Stimulated activated CD4-positive, alpha-beta T cell treated with anti-CD3 and anti-CD28 coated beads, Interleukin-2, amount 100 ng/mL, for 4 hours (primary cell): ENCODE results near the gene NUMBL.
"Not testable (repeated sequence)": the region's sequence is repeated elsewhere in the genome, so short reads cannot be mapped to it uniquely, and the experiment has no call there.

Experiments used
- DNase-seq: peaks from one replicate; pipeline ENCODE4 v3.0.0-alpha.2; 2020; ENCODE audit warnings: low read depth

Gene NUMBL

GRCh38 chr19:40690050-40690692 lies at the start of gene NUMBL:
Gene NUMBL (minus strand): TSS chr19:40690651. CDS start chr19:40690483, 168 bp downstream.
- DNase-seq: no peak

- DNase-seq: no peak
Observed at GRCh38 chr19:40739030-40739839, 48.8 kb upstream of the NUMBL start.

- DNase-seq: no peak
Observed at GRCh38 chr19:40737102-40737644, 46.7 kb upstream of the NUMBL start.

- no peak for DNase-seq
Observed at GRCh38 chr19:40736661-40737060, 46.2 kb upstream of the NUMBL start.

GRCh38 chr19:40735013-40735771 lies 44.7 kb upstream of the NUMBL start:
- no peak for DNase-seq

GRCh38 chr19:40733149-40733548 lies 42.7 kb upstream of the NUMBL start:
- no peak for DNase-seq

GRCh38 chr19:40732304-40732703 lies 41.9 kb upstream of the NUMBL start:
- DNase-seq: not testable (repeated sequence)

- DNase-seq: not testable (repeated sequence)
Observed at GRCh38 chr19:40730065-40730464, 39.6 kb upstream of the NUMBL start.

GRCh38 chr19:40726279-40726678 lies 35.8 kb upstream of the NUMBL start:
- no peak for DNase-seq

GRCh38 chr19:40724855-40725254 lies 34.4 kb upstream of the NUMBL start:
- DNase-seq: no peak

- DNase-seq: no peak
Observed at GRCh38 chr19:40724315-40724714, 33.9 kb upstream of the NUMBL start.

GRCh38 chr19:40723661-40724254 lies 33.3 kb upstream of the NUMBL start:
- DNase-seq: no peak

GRCh38 chr19:40721936-40722661 lies 31.6 kb upstream of the NUMBL start:
- no peak for DNase-seq

GRCh38 chr19:40721140-40721486 lies 30.7 kb upstream of the NUMBL start:
- DNase-seq: no peak

GRCh38 chr19:40719414-40719894 lies 29.0 kb upstream of the NUMBL start:
- DNase-seq: no peak

- DNase-seq: no peak
Observed at GRCh38 chr19:40718774-40719391, 28.4 kb upstream of the NUMBL start.

- no peak for DNase-seq
Observed at GRCh38 chr19:40717880-40718773, 27.7 kb upstream of the NUMBL start.

- no peak for DNase-seq
Observed at GRCh38 chr19:40717325-40717879, 27.0 kb upstream of the NUMBL start.
